VCaP (cell line): ENCODE measurements around the gene ZNF648.

Experiments used
- H3K27ac ChIP-seq: fragments of 450-650 bp; 2 replicates; pipeline ENCODE4 v1.5.1; 2017
- CTCF ChIP-seq: fragments of 450-650 bp; conservative IDR thresholded peaks from 2 replicates; pipeline ENCODE4 v1.5.1; 2017; ENCODE audit warnings: mild to moderate bottlenecking, moderate library complexity

ZNF648 gene

GRCh38 chr1:182061594-182061993 is at the start of gene ZNF648:
ZNF648 (minus strand) TSS chr1:182061712; CDS start chr1:182058010, 3,702 bp downstream.
- no peak for TF ChIP-seq CTCF

GRCh38 chr1:182110635-182111034 is 49.1 kb upstream of the ZNF648 start:
- no peak for TF ChIP-seq CTCF
- H3K27ac ChIP-seq: no peak overlapping the region

More at GRCh38 chr1:182061594-182061993, at the start of gene ZNF648:
- H3K27ac ChIP-seq: no peak within 1 kb of the TSS

GRCh38 chr1:182109771-182110170 is 48.3 kb upstream of the ZNF648 start:
- no peak overlapping the region for H3K27ac ChIP-seq
- TF ChIP-seq CTCF: no peak

DNA sequence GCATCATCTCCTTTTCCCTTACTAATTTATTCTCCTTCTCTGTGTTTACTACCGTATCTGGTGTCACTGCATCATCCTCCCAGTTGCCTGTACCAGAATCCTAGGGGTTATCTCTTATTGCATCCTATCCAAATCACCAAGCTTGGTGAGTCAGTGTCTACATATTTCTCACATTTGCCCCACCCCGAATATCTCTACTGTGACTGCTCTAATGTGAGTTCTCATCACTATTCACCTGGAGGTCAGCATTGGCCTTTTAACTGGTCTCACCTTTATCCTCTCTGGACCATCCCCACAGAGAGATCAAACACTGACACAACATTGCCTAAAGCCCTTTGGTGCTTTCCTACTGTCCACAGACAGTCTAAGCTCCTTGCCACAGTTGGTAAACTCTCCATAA is 45.7 kb upstream of the ZNF648 start:
- TF ChIP-seq CTCF: no peak
- no peak overlapping the region for H3K27ac ChIP-seq

- no peak overlapping the region for H3K27ac ChIP-seq
- no peak for TF ChIP-seq CTCF
These were observed 40.5 kb upstream of the ZNF648 start for GRCh38 chr1:182102043-182102416.

- H3K27ac ChIP-seq: no peak overlapping the region
These were observed 40.0 kb upstream of the ZNF648 start for GRCh38 chr1:182101415-182102042.

GRCh38 chr1:182098301-182098700 is 36.8 kb upstream of the ZNF648 start:
- TF ChIP-seq CTCF: no peak
- no peak overlapping the region for H3K27ac ChIP-seq

More at GRCh38 chr1:182101415-182102042, 40.0 kb upstream of the ZNF648 start:
- no peak for TF ChIP-seq CTCF
